Measurements from ENCODE around the gene MYPOP. TPM values are rescaled to one million over a fixed set of nuclear protein-coding genes. Genes with fewer than 3 reads are reported as not detected.

Gene MYPOP
- total RNA-seq, 1 experiment from 2014 or later = 9.0 TPM

DNA sequence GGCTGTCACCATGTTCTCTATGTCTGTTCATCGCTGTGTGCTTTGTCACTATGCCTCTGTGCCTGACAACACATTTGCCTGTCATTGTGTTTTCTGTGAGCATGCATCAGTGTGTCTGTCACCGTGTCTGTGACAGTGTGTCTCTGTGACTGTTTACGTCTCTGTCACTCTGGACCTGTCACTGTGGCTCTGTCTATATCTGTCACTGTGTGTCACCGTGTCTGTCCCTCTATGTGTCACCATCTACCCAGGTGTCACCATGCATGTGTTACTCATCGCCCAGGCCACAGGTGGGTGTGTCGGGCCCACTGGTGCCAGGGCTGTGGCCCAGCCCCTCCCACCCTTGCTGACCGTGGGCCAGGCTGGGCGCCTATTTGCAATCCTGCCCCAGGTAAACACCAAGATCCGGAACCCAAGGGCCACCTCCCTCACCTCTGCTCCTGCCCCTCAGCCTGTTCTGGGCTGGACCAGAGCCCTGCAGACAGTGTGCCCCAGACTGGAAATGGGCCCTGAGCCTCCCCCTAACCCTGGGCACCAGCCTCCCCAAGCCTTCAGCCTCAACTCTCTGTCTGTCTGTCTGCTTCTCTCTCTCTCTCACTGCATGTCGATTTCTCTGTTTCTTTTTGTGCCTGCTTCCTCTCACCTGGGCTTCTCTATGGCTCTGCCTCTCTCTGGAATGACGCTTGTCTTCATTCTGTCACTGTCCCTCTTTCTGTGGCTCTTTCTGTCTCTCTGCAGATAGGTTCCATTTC, 24.2 kb downstream of the MYPOP start:
- H2BK20ac ChIP-seq (ENCODE audit: low read depth, low read length, poor library complexity, severe bottlenecking) = no peak overlapping the region
- H2AFZ ChIP-seq (ENCODE audit: low read length) = no peak overlapping the region
- no peaks in the 10 kb centered on the region for H3K27me3 ChIP-seq (ENCODE audit: insufficient read depth, low read length)
- Mint-ChIP-seq H3K36me3 (ENCODE audit: insufficient read depth in 1 of 3, low read depth in 3 of 3) (peaks cover under 1 to 7% (median 2%) of the 10 kb centered on the region in 3 experiments; a peak in 5 of 7 replicates), H3K27ac (peak overlapping the region in 1 of 3 experiments; percentile 23; a peak in 3 of 7 replicates), H3K9me3 (no peaks in the 10 kb centered on the region), H3K4me3 (no peak overlapping the region; a peak in 1 of 5 replicates), H3K27me3 (ENCODE audit: low read depth) (peaks cover 4% of the 10 kb centered on the region), H3K4me1 (peaks cover 44 to 57% of the 10 kb centered on the region in 2 experiments)
- H2BK5ac ChIP-seq (ENCODE audit: insufficient read length, low read length) = no peak overlapping the region
- H3K4me1 ChIP-seq (ENCODE audit: insufficient read depth, low read length) = peaks cover 2% of the 10 kb centered on the region; the same call in 1 of the 2 replicates
- H3K9me3 ChIP-seq (ENCODE audit: control insufficient read depth, low read depth, low read length) = no peaks in the 10 kb centered on the region
- H3K79me2 ChIP-seq (ENCODE audit: insufficient read depth, low read length) = no peaks in the 10 kb centered on the region
- DNase-seq = no peak
- no peak overlapping the region for H2BK120ac ChIP-seq (ENCODE audit: low read depth, low read length, poor library complexity, severe bottlenecking)
- no peak overlapping the region for H2AK5ac ChIP-seq (ENCODE audit: insufficient read length, low read length)
- H4K8ac ChIP-seq (replicated peaks; ENCODE audit: insufficient read length, low read depth, low read length) = no peak overlapping the region
- no peak overlapping the region for H2BK15ac ChIP-seq (ENCODE audit: low read depth, low read length)
- no peak overlapping the region for H3K27ac ChIP-seq (ENCODE audit: insufficient read length, low read depth, low read length)
- H3K56ac ChIP-seq (ENCODE audit: insufficient read length, low read depth, low read length) = no peak overlapping the region
- H3T11ph ChIP-seq (ENCODE audit: low read length) = no peak overlapping the region
- no peak overlapping the region for H3K23ac ChIP-seq (ENCODE audit: insufficient read length, low read depth, low read length)
- peaks cover 14% of the 10 kb centered on the region for H3K23me2 ChIP-seq (ENCODE audit: insufficient read length, low read depth, low read length, poor library complexity, severe bottlenecking)
- no peak overlapping the region for H2BK12ac ChIP-seq (ENCODE audit: insufficient read length, low read depth, low read length)
- peaks cover 3% of the 10 kb centered on the region for H4K20me1 ChIP-seq (ENCODE audit: control insufficient read depth, insufficient read depth, insufficient read length)
- H3K4me2 ChIP-seq (ENCODE audit: insufficient read depth, insufficient read length, low read length) = no peak overlapping the region
- H4K5ac ChIP-seq (ENCODE audit: insufficient read length, low read depth, low read length) = no peak overlapping the region
- TF ChIP-seq, protein P1, sequence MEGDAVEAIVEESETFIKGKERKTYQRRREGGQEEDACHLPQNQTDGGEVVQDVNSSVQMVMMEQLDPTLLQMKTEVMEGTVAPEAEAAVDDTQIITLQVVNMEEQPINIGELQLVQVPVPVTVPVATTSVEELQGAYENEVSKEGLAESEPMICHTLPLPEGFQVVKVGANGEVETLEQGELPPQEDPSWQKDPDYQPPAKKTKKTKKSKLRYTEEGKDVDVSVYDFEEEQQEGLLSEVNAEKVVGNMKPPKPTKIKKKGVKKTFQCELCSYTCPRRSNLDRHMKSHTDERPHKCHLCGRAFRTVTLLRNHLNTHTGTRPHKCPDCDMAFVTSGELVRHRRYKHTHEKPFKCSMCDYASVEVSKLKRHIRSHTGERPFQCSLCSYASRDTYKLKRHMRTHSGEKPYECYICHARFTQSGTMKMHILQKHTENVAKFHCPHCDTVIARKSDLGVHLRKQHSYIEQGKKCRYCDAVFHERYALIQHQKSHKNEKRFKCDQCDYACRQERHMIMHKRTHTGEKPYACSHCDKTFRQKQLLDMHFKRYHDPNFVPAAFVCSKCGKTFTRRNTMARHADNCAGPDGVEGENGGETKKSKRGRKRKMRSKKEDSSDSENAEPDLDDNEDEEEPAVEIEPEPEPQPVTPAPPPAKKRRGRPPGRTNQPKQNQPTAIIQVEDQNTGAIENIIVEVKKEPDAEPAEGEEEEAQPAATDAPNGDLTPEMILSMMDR (conservative IDR thresholded peaks at IDR 0.05) = no peak
- H3K9ac ChIP-seq (ENCODE audit: extremely low read depth, insufficient read length, low read length) = no peak overlapping the region
- H3K18ac ChIP-seq (ENCODE audit: insufficient read length, low read depth, low read length) = no peak overlapping the region
- no peak overlapping the region for H4K91ac ChIP-seq (ENCODE audit: insufficient read length, low read depth, low read length)
- no peak overlapping the region for H3K4ac ChIP-seq (ENCODE audit: low read depth, low read length)
- H3K14ac ChIP-seq (ENCODE audit: insufficient read depth, low read length) = no peak overlapping the region
- no peaks in the 10 kb centered on the region for H3K79me1 ChIP-seq (ENCODE audit: insufficient read depth, low read depth, low read length, poor library complexity, severe bottlenecking)
- no CpG with 5 or more reads among the region's 11 CpGs for WGBS (ENCODE audit: extremely low coverage, insufficient read length, low lambda C conversion rate)
